Gastroesophageal sphincter (tissue), 4 donors: ENCODE results near the gene HCAR2. TPM values are rescaled to one million over a fixed set of nuclear protein-coding genes. Genes with fewer than 3 reads are reported as not detected.

Source experiments
- ATAC-seq: fragments of 150-250 bp; one replicate; pipeline ENCODE4 v1.9.1; 2016; ENCODE audit warnings: mild to moderate bottlenecking, moderate library complexity
- H3K27ac ChIP-seq, 4 donors: fragments of 200-600 bp; sonication (generic) in 3 of 4; 1 replicate in 3 of 4; 2 replicates in 1 of 4; pipeline ENCODE4 v1.5.1; 2016 to 2019
- H3K27me3 ChIP-seq: fragments of 200-600 bp; sonication (generic); one replicate; pipeline ENCODE4 v1.5.1; 2019
- H3K36me3 ChIP-seq, 2 donors: fragments of 200-600 bp; sonication (generic); one replicate each; pipeline ENCODE4 v1.5.1; 2019; ENCODE audit warnings: control low read depth in 1 of 2
- H3K4me1 ChIP-seq, 3 donors: fragments of 200-600 bp; sonication (generic); 1 replicate in 2 of 3; 2 replicates in 1 of 3; pipeline ENCODE4 v1.5.1; 2016 to 2019; ENCODE audit warnings: control low read depth in 2 of 3
- H3K4me3 ChIP-seq, 2 donors: fragments of 200-600 bp; sonication (generic); one replicate each; pipeline ENCODE4 v1.5.1; 2019; ENCODE audit warnings: mild to moderate bottlenecking in 1 of 2, moderate library complexity in 1 of 2
- H3K9me3 ChIP-seq, 3 donors: fragments of 200-600 bp; sonication (generic); one replicate each; pipeline ENCODE4 v1.5.1; 2017 to 2019; ENCODE audit warnings: control low read depth in 2 of 3
- EP300 ChIP-seq: sonication (generic); formaldehyde crosslinking; IDR thresholded peaks from one replicate; pipeline ENCODE4 v1.6.1; 2017; ENCODE audit warnings: antibody characterized with exemption, mild to moderate bottlenecking
- POLR2A ChIP-seq, 2 donors: fragments of 450-650 bp; IDR thresholded peaks; one replicate each; pipeline ENCODE4 v1.6.1; 2017; ENCODE audit warnings: antibody characterized with exemption in 2 of 2, mild to moderate bottlenecking in 2 of 2, moderate library complexity in 1 of 2
- POLR2AphosphoS5 ChIP-seq: sonication (generic); formaldehyde crosslinking; IDR thresholded peaks from one replicate; pipeline ENCODE4 v1.6.1; 2017; ENCODE audit warnings: antibody characterized with exemption
- WGBS, 2 donors: methylation state at CpG; one replicate each; pipeline ENCODE4 v1.1.5; 2018; ENCODE audit warnings: low coverage in 1 of 2; 5-methylcytosine and 5-hydroxymethylcytosine counted together
- total RNA-seq, 4 donors: library from RNA; depleted of rRNA; stranded (reverse); fragments of >200 nt; gene quantifications; one replicate each; pipeline ENCODE4 v1.1.0, GENCODE V29; 2016
- TF ChIP-seq, protein P1 (sequence below), 4 experiments: fragments of 200-600 bp in 2 of 4; fragments of 450-650 bp in 2 of 4; sonication (generic) in 1 of 4; IDR thresholded peaks; one replicate each; pipeline ENCODE4 v1.5.1; 2017 to 2019; ENCODE audit warnings: antibody characterized with exemption in 4 of 4, mild to moderate bottlenecking in 2 of 4, moderate library complexity in 2 of 4

The HCAR2 gene
- total RNA-seq, 4 donors from 2014 or later = 0.54 to 3.4 TPM; not detected in 2

DNA sequence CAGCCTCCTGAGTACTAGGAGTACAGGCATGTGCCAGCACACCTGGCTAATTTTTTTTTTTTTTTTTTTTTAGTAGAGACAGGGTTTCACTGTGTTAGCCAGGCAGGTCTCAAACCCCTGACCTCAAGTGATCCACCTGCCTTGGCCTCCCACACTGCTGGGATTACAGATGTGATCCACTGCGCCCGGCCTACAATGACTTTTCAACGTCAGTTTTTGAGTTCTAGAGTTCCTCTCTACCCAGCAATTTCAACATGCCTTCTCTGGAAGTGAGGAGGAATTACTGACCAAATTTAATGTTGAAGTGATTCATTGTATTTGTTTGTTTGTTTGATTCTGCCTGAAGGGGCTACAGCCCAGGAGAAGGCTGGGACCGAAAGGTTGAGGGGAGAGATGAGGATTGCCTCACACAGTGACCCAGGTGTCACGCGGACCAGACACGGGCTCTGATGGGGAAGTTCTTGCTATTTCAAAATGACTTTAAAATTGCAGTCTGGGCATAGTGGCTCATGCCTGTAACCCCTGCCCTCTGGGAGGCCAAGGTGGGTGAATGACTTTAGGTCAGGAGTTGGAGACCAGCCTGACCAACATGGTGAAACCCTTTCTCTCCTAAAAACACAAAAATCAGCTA is 40.9 kb upstream of the HCAR2 start:
- ATAC-seq = no peak
- Histone ChIP-seq H3K36me3 (no peaks in the 10 kb centered on the region), H3K4me3 (no peak overlapping the region), H3K4me1 (no peaks in the 10 kb centered on the region), H3K27me3 (no peaks in the 10 kb centered on the region), H3K9me3 (no peaks in the 10 kb centered on the region), H3K27ac (no peak overlapping the region)
- 85 to 100% methylated on average over 1 to 4 of the region's 7 CpGs for WGBS, 2 donors
- TF ChIP-seq, protein P1, sequence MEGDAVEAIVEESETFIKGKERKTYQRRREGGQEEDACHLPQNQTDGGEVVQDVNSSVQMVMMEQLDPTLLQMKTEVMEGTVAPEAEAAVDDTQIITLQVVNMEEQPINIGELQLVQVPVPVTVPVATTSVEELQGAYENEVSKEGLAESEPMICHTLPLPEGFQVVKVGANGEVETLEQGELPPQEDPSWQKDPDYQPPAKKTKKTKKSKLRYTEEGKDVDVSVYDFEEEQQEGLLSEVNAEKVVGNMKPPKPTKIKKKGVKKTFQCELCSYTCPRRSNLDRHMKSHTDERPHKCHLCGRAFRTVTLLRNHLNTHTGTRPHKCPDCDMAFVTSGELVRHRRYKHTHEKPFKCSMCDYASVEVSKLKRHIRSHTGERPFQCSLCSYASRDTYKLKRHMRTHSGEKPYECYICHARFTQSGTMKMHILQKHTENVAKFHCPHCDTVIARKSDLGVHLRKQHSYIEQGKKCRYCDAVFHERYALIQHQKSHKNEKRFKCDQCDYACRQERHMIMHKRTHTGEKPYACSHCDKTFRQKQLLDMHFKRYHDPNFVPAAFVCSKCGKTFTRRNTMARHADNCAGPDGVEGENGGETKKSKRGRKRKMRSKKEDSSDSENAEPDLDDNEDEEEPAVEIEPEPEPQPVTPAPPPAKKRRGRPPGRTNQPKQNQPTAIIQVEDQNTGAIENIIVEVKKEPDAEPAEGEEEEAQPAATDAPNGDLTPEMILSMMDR (IDR thresholded peaks at IDR 0.05) = no peak
- TF ChIP-seq POLR2A (IDR thresholded peaks at IDR 0.05) = no peak
- TF ChIP-seq POLR2AphosphoS5 = no peak
- no peak for TF ChIP-seq EP300

DNA sequence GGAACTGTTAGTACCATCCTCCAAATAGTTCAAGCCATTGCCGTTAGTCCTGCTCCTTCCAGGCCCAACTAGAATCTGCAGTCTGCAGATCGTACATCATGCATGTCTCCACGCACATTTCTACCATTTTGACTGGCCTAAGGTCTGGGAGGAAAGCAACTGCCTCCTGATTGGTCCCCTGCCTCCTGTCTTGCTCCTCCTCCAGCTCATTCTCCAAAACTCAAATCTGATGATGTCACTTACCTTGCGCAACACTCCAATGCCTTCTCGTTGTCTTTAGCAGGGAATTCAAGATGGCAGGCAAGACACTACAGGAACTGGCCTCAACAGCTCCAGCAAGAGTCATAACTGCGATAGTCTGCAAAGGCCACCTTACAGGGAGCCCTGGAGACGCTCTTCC is 37.2 kb upstream of the HCAR2 start:
- no peak for TF ChIP-seq POLR2AphosphoS5
- TF ChIP-seq EP300 = no peak
- TF ChIP-seq, protein P1 (IDR thresholded peaks at IDR 0.05) = no peak
- TF ChIP-seq POLR2A (IDR thresholded peaks at IDR 0.05) = no peak
- WGBS, 2 donors = 90 to 97% methylated on average over 4 to 7 of the region's 7 CpGs
- no peak for ATAC-seq

DNA sequence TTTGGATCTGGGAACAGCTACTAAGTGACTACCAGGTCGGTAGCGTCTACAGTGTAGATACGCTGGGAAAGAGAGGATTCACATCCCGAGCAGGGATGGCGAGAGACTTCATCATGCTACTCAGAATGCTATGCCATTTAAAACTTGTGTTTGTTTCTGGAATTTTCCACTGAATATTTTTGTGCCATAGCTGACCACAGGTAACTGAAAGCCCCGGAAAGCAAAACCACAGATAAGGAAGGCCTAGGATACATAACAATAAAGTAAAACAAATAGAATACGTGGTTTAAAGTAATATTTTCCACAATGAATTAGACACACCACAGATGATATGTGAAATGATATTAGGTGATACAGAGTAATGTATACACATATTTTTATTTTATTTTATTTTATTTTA is 35.4 kb upstream of the HCAR2 start:
- H3K27me3 ChIP-seq = no peaks in the 10 kb centered on the region
- whole genome bisulfite sequencing, 2 donors = 81 to 83% methylated on average over 7 of the region's 7 CpGs
- H3K36me3 ChIP-seq = no peaks in the 10 kb centered on the region
- no peaks in the 10 kb centered on the region for H3K9me3 ChIP-seq
- no peak overlapping the region for H3K4me3 ChIP-seq
- TF ChIP-seq EP300 (no peak), POLR2A (IDR thresholded peaks at IDR 0.05) (no peak), POLR2AphosphoS5 (no peak)
- TF ChIP-seq, protein P1 (IDR thresholded peaks at IDR 0.05) = no peak
- H3K27ac ChIP-seq = no peak overlapping the region
- no peak for ATAC-seq
- H3K4me1 ChIP-seq = no peaks in the 10 kb centered on the region

More for the DNA sequence above, 37.2 kb upstream of the HCAR2 start:
- no peaks in the 10 kb centered on the region for H3K36me3 ChIP-seq
- H3K27ac ChIP-seq = no peak overlapping the region
- no peak overlapping the region for H3K4me3 ChIP-seq
- no peaks in the 10 kb centered on the region for H3K9me3 ChIP-seq
- H3K27me3 ChIP-seq = no peaks in the 10 kb centered on the region
- H3K4me1 ChIP-seq = no peaks in the 10 kb centered on the region

DNA sequence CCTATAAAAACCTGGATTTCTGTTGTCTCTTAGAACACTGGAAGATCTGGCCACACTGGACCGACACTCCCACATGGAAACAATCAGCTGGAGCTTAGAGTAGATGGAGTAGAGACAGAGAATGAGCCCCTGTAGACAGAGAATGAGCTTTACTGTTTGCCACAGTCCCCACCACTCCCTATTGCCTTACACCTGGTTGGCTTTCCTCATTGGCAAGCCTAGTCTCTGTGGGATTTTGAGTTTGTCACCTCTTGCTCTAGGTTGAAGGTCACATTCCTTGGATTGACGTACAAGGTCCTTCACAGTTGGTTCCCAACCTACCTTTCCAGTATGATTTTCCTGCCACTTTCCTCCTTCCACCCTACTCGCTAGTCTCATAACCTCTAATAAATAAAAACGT is 29.5 kb upstream of the HCAR2 start:
- no peaks in the 10 kb centered on the region for H3K36me3 ChIP-seq
- H3K4me3 ChIP-seq = no peak overlapping the region
- no peaks in the 10 kb centered on the region for H3K4me1 ChIP-seq
- TF ChIP-seq POLR2A (IDR thresholded peaks at IDR 0.05) (no peak), EP300 (no peak), POLR2AphosphoS5 (no peak)
- TF ChIP-seq, protein P1 (IDR thresholded peaks at IDR 0.05) = no peak
- WGBS, 2 donors = 83 to 85% methylated on average over 3 of the region's 4 CpGs
- no peaks in the 10 kb centered on the region for H3K9me3 ChIP-seq
- no peak overlapping the region for H3K27ac ChIP-seq
- H3K27me3 ChIP-seq = peaks cover 9% of the 10 kb centered on the region
- ATAC-seq = no peak

DNA sequence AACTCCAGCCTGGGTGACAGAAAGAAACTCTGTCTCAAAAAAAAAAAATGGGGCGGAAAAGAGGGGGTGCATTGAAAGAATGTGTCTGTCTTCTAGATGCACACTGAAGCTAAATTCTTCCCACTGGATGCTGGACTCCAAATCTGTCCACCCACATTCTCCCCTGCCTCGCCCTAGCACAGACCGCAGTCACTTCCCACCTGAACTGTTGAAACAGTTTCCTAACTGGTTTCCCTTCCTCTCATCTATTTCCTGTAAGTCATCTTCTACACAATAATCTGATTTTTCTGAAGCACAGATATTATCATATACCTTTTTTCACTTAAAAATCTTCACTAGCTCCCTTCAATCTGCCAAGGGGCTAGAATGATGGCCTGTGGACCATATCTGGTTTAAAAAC is 29.0 kb upstream of the HCAR2 start:
- no peak for ATAC-seq
- Histone ChIP-seq H3K4me3 (no peak overlapping the region), H3K9me3 (no peaks in the 10 kb centered on the region), H3K4me1 (no peaks in the 10 kb centered on the region), H3K27ac (no peak overlapping the region), H3K27me3 (peaks cover 9% of the 10 kb centered on the region), H3K36me3 (no peaks in the 10 kb centered on the region)
- WGBS, 2 donors = 80 to 84% methylated on average over 3 of the region's 3 CpGs
- TF ChIP-seq, protein P1 (IDR thresholded peaks at IDR 0.05) = no peak
- TF ChIP-seq EP300 (no peak), POLR2A (IDR thresholded peaks at IDR 0.05) (no peak), POLR2AphosphoS5 (no peak)
